PC-9 (cell line): ENCODE data around the gene STX16. TPM values are rescaled to one million over a fixed set of nuclear protein-coding genes. Genes with fewer than 3 reads are reported as not detected.

Experiments used
- BruUV-seq: library from RNA; stranded (reverse); fragments of 400-500 nt; replicated peaks from 2 replicates; lab custom pipeline; 2021; lab: Mats Ljungman, UMichigan
- CTCF ChIA-PET: fragments of 300-600 bp; sonication (Branson Sonifier 250); formaldehyde crosslinking; loops from one replicate; lab custom pipeline; 2022; ENCODE audit warnings: antibody characterized with exemption; lab: Charles Lee
- POLR2A ChIA-PET: fragments of 300-600 bp; sonication (Branson Sonifier 250); formaldehyde crosslinking; loops from one replicate; lab custom pipeline; 2022; ENCODE audit warnings: antibody characterized with exemption; ENCODE audit not compliant: unreplicated experiment; lab: Charles Lee
- DNase-seq, 2 experiments: peaks; one replicate each; pipeline versions ENCODE4 v3.0.0 to v3.0.0-alpha.2; 2015 to 2022; ENCODE audit warnings: mixed read lengths in 1 of 2
- H2AFZ ChIP-seq: fragments of 200-600 bp; sonication (generic); 2 replicates; pipeline ENCODE4 v1.8.1; 2017; ENCODE audit warnings: antibody characterized with exemption
- H3F3A ChIP-seq: fragments of 200-600 bp; sonication (generic); 2 replicates; pipeline ENCODE4 v1.8.1; 2017; ENCODE audit warnings: antibody characterized with exemption, mild to moderate bottlenecking, low read depth; ENCODE audit not compliant: insufficient read depth
- H3K27ac ChIP-seq: fragments of 200-600 bp; sonication (generic); 2 replicates; pipeline ENCODE4 v1.6.1; 2016; ENCODE audit warnings: mixed run types
- H3K27me3 ChIP-seq: fragments of 200-600 bp; sonication (generic); 2 replicates; pipeline ENCODE4 v1.6.1; 2016; ENCODE audit warnings: low read depth, mixed run types; ENCODE audit not compliant: insufficient read depth
- H3K36me3 ChIP-seq: fragments of 200-600 bp; sonication (generic); 2 replicates; pipeline ENCODE4 v1.6.1; 2016; ENCODE audit warnings: low read depth, mixed run types
- H3K4me1 ChIP-seq: fragments of 200-600 bp; sonication (generic); replicated peaks from 2 replicates; pipeline ENCODE4 v1.6.1; 2016; ENCODE audit warnings: mixed run types; ENCODE audit not compliant: insufficient read depth
- H3K4me2 ChIP-seq: fragments of 200-600 bp; sonication (generic); 2 replicates; pipeline ENCODE4 v1.6.1; 2017; ENCODE audit warnings: mixed run types
- H3K4me3 ChIP-seq: fragments of 200-600 bp; sonication (generic); 2 replicates; pipeline ENCODE4 v1.6.1; 2016; ENCODE audit warnings: mixed run types
- H3K79me2 ChIP-seq: fragments of 200-600 bp; sonication (generic); 2 replicates; pipeline ENCODE4 v1.6.1; 2017; ENCODE audit warnings: low read depth, mixed run types
- H3K9me2 ChIP-seq: fragments of 200-600 bp; sonication (generic); 2 replicates; pipeline ENCODE4 v1.8.1; 2017; ENCODE audit warnings: mild to moderate bottlenecking; ENCODE audit not compliant: insufficient read depth
- H3K9me3 ChIP-seq: fragments of 200-600 bp; sonication (generic); 2 replicates; pipeline ENCODE4 v1.8.1; 2016; ENCODE audit warnings: low read depth; ENCODE audit not compliant: insufficient read depth
- H4K20me1 ChIP-seq: fragments of 200-600 bp; sonication (generic); 2 replicates; pipeline ENCODE4 v1.8.1; 2017; ENCODE audit not compliant: insufficient read depth
- CTCF ChIP-seq: fragments of 200-600 bp; sonication (generic); conservative IDR thresholded peaks from 2 replicates; pipeline ENCODE4 v1.6.1; 2017; ENCODE audit warnings: mixed run types, antibody characterized with exemption, mild to moderate bottlenecking, moderate library complexity
- EZH2 ChIP-seq: fragments of 200-600 bp; sonication (generic); IDR thresholded peaks from 2 replicates; pipeline ENCODE4 v1.8.0; 2017; ENCODE audit warnings: antibody characterized with exemption, low read depth
- intact Hi-C: fragments of 100-400 bp; cut with micrococcal nuclease; formaldehyde crosslinking; loops from one replicate; pipeline ENCODE4 v1.10.0; 2022; ENCODE audit not compliant: unreplicated experiment
- total RNA-seq: library from RNA; stranded (reverse); gene quantifications from 2 replicates; pipeline ENCODE4 v1.2.3, GENCODE V29; 2021

STX16 gene
- total RNA-seq, 1 experiment from 2014 or later = 76.3 TPM

- TF ChIP-seq CTCF = no peak
- no peak for TF ChIP-seq EZH2
- Histone ChIP-seq H3K4me1 (no peaks in the 10 kb centered on the region), H3K27ac (no peak overlapping the region), H2AFZ (no peak overlapping the region), H3F3A (no peaks in the 10 kb centered on the region), H3K27me3 (no peaks in the 10 kb centered on the region), H3K9me3 (no peaks in the 10 kb centered on the region), H3K79me2 (no peaks in the 10 kb centered on the region), H4K20me1 (peaks cover 5% of the 10 kb centered on the region), H3K9me2 (no peaks in the 10 kb centered on the region), H3K4me2 (no peak overlapping the region), H3K4me3 (no peak overlapping the region), H3K36me3 (no peaks in the 10 kb centered on the region; the same call in 1 of the 2 replicates)
- intact Hi-C loops = no loop called here
- no TSS peak for BruUV-seq
- POLR2A ChIA-PET = interaction anchor here (0.6 kb wide), 1 partner anchor 1281 kb away, joined by 6 read pairs; no protein-coding TSS in a partner anchor
- DNase-seq = no peak
- CTCF ChIA-PET = no interaction called here
These were observed 57.3 kb downstream of the STX16 start for GRCh38 chr20:58708246-58708931.

- no peak overlapping the region for H3K27ac ChIP-seq
- no peaks in the 10 kb centered on the region for H3K9me3 ChIP-seq
- H2AFZ ChIP-seq = no peak overlapping the region
- H3K27me3 ChIP-seq = no peaks in the 10 kb centered on the region
- ChIA-PET POLR2A (interaction anchor here (0.6 kb wide), 1 partner anchor 1282 kb away, joined by 6 read pairs; no protein-coding TSS in a partner anchor), CTCF (no interaction called here)
- no peak overlapping the region for H3K4me2 ChIP-seq
- DNase-seq = no peak
- no peaks in the 10 kb centered on the region; the same call in 1 of the 2 replicates for H3K36me3 ChIP-seq
- H4K20me1 ChIP-seq = peaks cover 5% of the 10 kb centered on the region
- no peaks in the 10 kb centered on the region for H3K4me1 ChIP-seq
- H3F3A ChIP-seq = no peaks in the 10 kb centered on the region
- no peak overlapping the region for H3K4me3 ChIP-seq
- intact Hi-C loops = no loop called here
- no TSS peak for BruUV-seq
- H3K79me2 ChIP-seq = no peaks in the 10 kb centered on the region
- no peak for TF ChIP-seq CTCF
- TF ChIP-seq EZH2 = no peak
- H3K9me2 ChIP-seq = no peaks in the 10 kb centered on the region
These were observed 58.1 kb downstream of the STX16 start for GRCh38 chr20:58709013-58709702.

DNA sequence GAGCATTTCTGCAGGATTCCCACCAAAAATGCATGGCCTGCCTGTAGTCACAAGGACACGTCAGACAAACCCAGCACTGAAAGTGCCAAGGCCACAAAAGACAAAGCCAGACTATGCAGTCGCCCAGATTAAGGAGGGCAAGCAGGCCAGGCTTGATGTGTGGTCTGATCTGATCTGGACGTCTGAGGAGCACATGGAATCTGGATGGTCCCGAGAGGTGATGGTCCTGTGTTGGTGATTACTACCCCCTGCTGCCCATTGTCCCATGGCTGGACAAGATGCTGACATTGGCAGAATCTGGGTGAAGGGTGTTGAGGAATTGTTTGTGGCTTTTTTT, 58.6 kb downstream of the STX16 start:
- POLR2A ChIA-PET = no interaction called here
- no peaks in the 10 kb centered on the region for H3K27me3 ChIP-seq
- no peaks in the 10 kb centered on the region for H3K79me2 ChIP-seq

More for the DNA sequence above, 58.6 kb downstream of the STX16 start:
- H4K20me1 ChIP-seq = peaks cover under 1% of the 10 kb centered on the region
- H2AFZ ChIP-seq = no peak overlapping the region
- no peak overlapping the region for H3K4me3 ChIP-seq
- H3F3A ChIP-seq = no peaks in the 10 kb centered on the region
- H3K9me3 ChIP-seq = no peaks in the 10 kb centered on the region
- H3K4me1 ChIP-seq = no peaks in the 10 kb centered on the region
- no peaks in the 10 kb centered on the region; the same call in 1 of the 2 replicates for H3K36me3 ChIP-seq
- no TSS peak for BruUV-seq
- DNase-seq = no peak
- intact Hi-C loops = no loop called here
- CTCF ChIA-PET = no interaction called here
- no peaks in the 10 kb centered on the region for H3K9me2 ChIP-seq
- no peak overlapping the region for H3K4me2 ChIP-seq
- TF ChIP-seq EZH2 (no peak), CTCF (no peak)
- H3K27ac ChIP-seq = no peak overlapping the region
